Raji (cell line): ENCODE results near the gene UACA.

Source experiments
- POLR2A ChIP-seq: IDR thresholded peaks from 2 replicates; pipeline ENCODE4 v1.6.1; 2011; ENCODE audit warnings: low read depth, low read length, control low read depth; ENCODE audit not compliant: insufficient read depth

Gene UACA

GRCh38 chr15:70763950-70764730, 782 bp upstream of the UACA start:
- no peak for TF ChIP-seq POLR2A

GRCh38 chr15:70762469-70763119, 764 bp downstream of the UACA start:
- TF ChIP-seq POLR2A, result no peak

- no peak for TF ChIP-seq POLR2A
Observed at GRCh38 chr15:70761931-70762468, 1.4 kb downstream of the UACA start.

- no peak for TF ChIP-seq POLR2A
Observed at GRCh38 chr15:70761046-70761445, 2.3 kb downstream of the UACA start.

GRCh38 chr15:70758790-70759462, 4.4 kb downstream of the UACA start:
- TF ChIP-seq POLR2A, result no peak

- TF ChIP-seq POLR2A, result no peak
Observed at GRCh38 chr15:70757627-70758026, 5.7 kb downstream of the UACA start.

- no peak for TF ChIP-seq POLR2A
Observed at GRCh38 chr15:70754862-70755261, 8.5 kb downstream of the UACA start.

- TF ChIP-seq POLR2A, result no peak
Observed at GRCh38 chr15:70753101-70753829, 10.1 kb downstream of the UACA start.

GRCh38 chr15:70752193-70752635, 11.1 kb downstream of the UACA start:
- no peak for TF ChIP-seq POLR2A

- no peak for TF ChIP-seq POLR2A
Observed at GRCh38 chr15:70750203-70750869, 13.0 kb downstream of the UACA start.

- TF ChIP-seq POLR2A, result no peak
Observed at GRCh38 chr15:70748281-70748747, 15.0 kb downstream of the UACA start.

GRCh38 chr15:70742928-70743327, 20.4 kb downstream of the UACA start:
- TF ChIP-seq POLR2A, result no peak

- TF ChIP-seq POLR2A, result no peak
Observed at GRCh38 chr15:70741677-70742293, 21.6 kb downstream of the UACA start.

GRCh38 chr15:70741107-70741531, 22.2 kb downstream of the UACA start:
- TF ChIP-seq POLR2A, result no peak
